Lung (tissue), 12 donors: ENCODE results near the gene HAAO. TPM values are rescaled to one million over a fixed set of nuclear protein-coding genes. Genes with fewer than 3 reads are reported as not detected.
A peak's percentile ranks its signal among the peaks of the same experiment; 100 is the strongest.

Experiments
- ATAC-seq: fragments of 200-7000 bp; cut with Tn5 transposase; one replicate; pipeline ENCODE4 v1.9.1; 2020; ENCODE audit warnings: moderate number of reproducible peaks; ENCODE audit not compliant: insufficient read depth, low FRiP score
- DNase-seq, 3 donors: peaks; one replicate each; pipeline ENCODE4 v3.0.0-alpha.2; 2013 to 2017
- H3K27ac ChIP-seq, 2 donors: one replicate each; pipeline ENCODE4 v1.5.1; 2013; ENCODE audit warnings: mild to moderate bottlenecking in 2 of 2, moderate library complexity in 2 of 2, control low read depth in 1 of 2, inconsistent platforms in 1 of 2, low read depth in 1 of 2, low read length in 1 of 2
- H3K27me3 ChIP-seq, 3 donors: one replicate each; pipeline ENCODE4 v1.5.1; 2013; ENCODE audit warnings: low read length in 2 of 3; ENCODE audit not compliant: control insufficient read depth in 3 of 3, insufficient read depth in 3 of 3
- H3K36me3 ChIP-seq, 4 donors: one replicate each; pipeline ENCODE4 v1.5.1; 2013; ENCODE audit warnings: low read length in 4 of 4, mild to moderate bottlenecking in 1 of 4, moderate library complexity in 1 of 4; ENCODE audit not compliant: control insufficient read depth in 4 of 4, insufficient read depth in 4 of 4
- H3K4me1 ChIP-seq, 5 donors: one replicate each; pipeline ENCODE4 v1.5.1; 2013; ENCODE audit warnings: low read length in 5 of 5, mild to moderate bottlenecking in 2 of 5, moderate library complexity in 1 of 5; ENCODE audit not compliant: control insufficient read depth in 5 of 5, insufficient read depth in 5 of 5
- H3K4me3 ChIP-seq: one replicate; pipeline ENCODE4 v1.5.1; 2013; ENCODE audit warnings: mild to moderate bottlenecking, control low read depth, moderate library complexity
- H3K9ac ChIP-seq, 2 donors: one replicate each; pipeline ENCODE4 v1.5.1; 2013; ENCODE audit warnings: low read length in 2 of 2, control low read depth in 1 of 2; ENCODE audit not compliant: insufficient read depth in 1 of 2
- H3K9me3 ChIP-seq, 4 donors: one replicate each; pipeline ENCODE4 v1.5.1; 2013; ENCODE audit warnings: low read length in 3 of 4, mild to moderate bottlenecking in 1 of 4, moderate library complexity in 1 of 4; ENCODE audit not compliant: control insufficient read depth in 4 of 4, insufficient read depth in 3 of 4
- CTCF ChIP-seq: IDR thresholded peaks from 2 replicates; pipeline ENCODE4 v1.5.1; 2012; ENCODE audit warnings: mild to moderate bottlenecking; ENCODE audit errors: control extremely low read depth, extremely low read depth
- WGBS, 2 donors: extraction: QIAGEN DNeasy Blood & Tissue Kit; methylation state at CpG; one replicate each; pipeline ENCODE4 v1.1.7; 2013; 5-methylcytosine and 5-hydroxymethylcytosine counted together
- polyA plus RNA-seq, 2 donors: library from polyadenylated mRNA; stranded (reverse); fragments of 200-250 nt; gene quantifications; one replicate each; pipeline ENCODE4 v1.2.1, GENCODE V29; 2013
- total RNA-seq, 2 donors: library from RNA; depleted of rRNA in 1 of 2; stranded (reverse); fragments of >200 nt in 1 of 2; gene quantifications; one replicate each; pipeline ENCODE4 v1.2.1, GENCODE V29; 2014 to 2021
- donor health status: control.
- donor health status: control.
- donor health status: Bipolar disorder and iron deficiency.
- donor health status: healthy.
- donor health status: DM: yes; HTN: yes; CAD: no.

The HAAO gene
- total and polyA plus RNA-seq, 4 donors, result 3.7 to 13.0 (median 9.4) TPM

GRCh38 chr2:42826231-42826630, 33.8 kb upstream of the HAAO start:
- 52 to 81% methylated on average over 5 of the region's 5 CpGs for WGBS, 2 donors
- H3K4me1 ChIP-seq, result peaks cover 0 to 16% (median 3%) of the 10 kb centered on the region in 5 donors
- no peak for ATAC-seq
- H3K4me3 ChIP-seq, result no peak overlapping the region
- DNase-seq, result peak in 1 of 3 donors; percentile 11
- H3K27ac ChIP-seq, result no peak overlapping the region
- no peaks in the 10 kb centered on the region for H3K27me3 ChIP-seq
- TF ChIP-seq CTCF, result no peak
- no peaks in the 10 kb centered on the region for H3K9me3 ChIP-seq
- no peak overlapping the region for H3K9ac ChIP-seq
- no peaks in the 10 kb centered on the region for H3K36me3 ChIP-seq

DNA sequence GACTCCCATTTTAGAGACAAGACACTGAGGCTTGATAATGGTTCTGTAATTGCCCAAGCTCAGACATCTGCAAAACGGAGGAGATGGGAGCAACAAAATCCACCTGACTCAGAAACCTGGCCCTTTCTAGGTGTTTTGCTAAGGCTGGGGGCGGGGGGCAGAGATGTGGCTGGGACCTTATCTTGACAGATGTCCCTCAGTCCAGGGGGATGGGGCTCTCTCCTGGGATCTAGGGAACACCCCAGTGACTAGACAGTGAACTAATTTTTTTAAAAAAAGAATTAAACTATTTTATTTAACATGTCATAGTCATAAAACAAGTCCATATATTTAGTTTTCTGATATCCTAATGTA, 32.0 kb upstream of the HAAO start:
- no peaks in the 10 kb centered on the region for H3K9me3 ChIP-seq
- H3K27ac ChIP-seq, result no peak overlapping the region
- TF ChIP-seq CTCF, result no peak
- no peak overlapping the region for H3K4me3 ChIP-seq
- 75 to 86% methylated on average over 2 of the region's 2 CpGs for WGBS, 2 donors
- H3K4me1 ChIP-seq, result peaks cover 0 to 9% (median 1%) of the 10 kb centered on the region in 5 donors
- ATAC-seq, result no peak
- no peak overlapping the region for H3K9ac ChIP-seq
- no peaks in the 10 kb centered on the region for H3K27me3 ChIP-seq
- DNase-seq, result no peak
- no peaks in the 10 kb centered on the region for H3K36me3 ChIP-seq

GRCh38 chr2:42823744-42824453, 31.5 kb upstream of the HAAO start:
- no peaks in the 10 kb centered on the region for H3K36me3 ChIP-seq
- H3K27ac ChIP-seq, result no peak overlapping the region
- H3K4me3 ChIP-seq, result no peak overlapping the region
- no peak for DNase-seq
- H3K9ac ChIP-seq, result no peak overlapping the region
- H3K9me3 ChIP-seq, result no peaks in the 10 kb centered on the region
- no peak for ATAC-seq
- no peak for TF ChIP-seq CTCF
- H3K27me3 ChIP-seq, result no peaks in the 10 kb centered on the region
- peaks cover 0 to 5% (median 1%) of the 10 kb centered on the region in 5 donors for H3K4me1 ChIP-seq
- 67 to 75% methylated on average over 11 of the region's 11 CpGs for WGBS, 2 donors

- 74 to 78% methylated on average over 2 of the region's 2 CpGs for WGBS, 2 donors
- H3K4me1 ChIP-seq, result no peaks in the 10 kb centered on the region
- no peak overlapping the region for H3K27ac ChIP-seq
- TF ChIP-seq CTCF, result no peak
- H3K36me3 ChIP-seq, result no peaks in the 10 kb centered on the region
- DNase-seq (no peak), ATAC-seq (no peak)
- no peak overlapping the region for H3K4me3 ChIP-seq
- H3K9ac ChIP-seq, result no peak overlapping the region
- no peaks in the 10 kb centered on the region for H3K9me3 ChIP-seq
- H3K27me3 ChIP-seq, result no peaks in the 10 kb centered on the region
These were observed 26.8 kb upstream of the HAAO start for GRCh38 chr2:42819160-42819559.
